Karpas-422 (cell line): ENCODE data around the gene BRSK1. TPM values are rescaled to one million over a fixed set of nuclear protein-coding genes. Genes with fewer than 3 reads are reported as not detected.

Experiments used
- DNase-seq: peaks from one replicate; pipeline ENCODE4 v3.0.0-alpha.2; 2015
- H2AFZ ChIP-seq: fragments of 200-600 bp; sonication (generic); 2 replicates; pipeline ENCODE4 v1.6.1; 2014; ENCODE audit warnings: antibody characterized with exemption, low read length, mixed read lengths
- H3K27ac ChIP-seq: fragments of 200-600 bp; sonication (generic); 2 replicates; pipeline ENCODE4 v1.5.1; 2014; ENCODE audit warnings: mild to moderate bottlenecking, low read length, moderate library complexity
- H3K27me3 ChIP-seq: fragments of 200-600 bp; sonication (generic); 2 replicates; pipeline ENCODE4 v1.6.1; 2014; ENCODE audit warnings: low read length, mixed read lengths
- H3K36me3 ChIP-seq: fragments of 200-600 bp; sonication (generic); 2 replicates; pipeline ENCODE4 v1.6.1; 2014; ENCODE audit warnings: low read length, mixed read lengths; ENCODE audit not compliant: insufficient read depth
- H3K4me1 ChIP-seq: fragments of 200-600 bp; sonication (generic); 2 replicates; pipeline ENCODE4 v1.6.1; 2014; ENCODE audit warnings: mild to moderate bottlenecking, low read length, mixed read lengths
- H3K4me2 ChIP-seq: fragments of 200-600 bp; sonication (generic); 2 replicates; pipeline ENCODE4 v1.6.1; 2014; ENCODE audit warnings: low read length, low read depth, mild to moderate bottlenecking; ENCODE audit not compliant: poor library complexity, severe bottlenecking
- H3K4me3 ChIP-seq: fragments of 200-600 bp; sonication (generic); 2 replicates; pipeline ENCODE4 v1.5.1; 2014; ENCODE audit warnings: mild to moderate bottlenecking, antibody characterized with exemption, low read length, mixed read lengths
- H3K79me2 ChIP-seq: fragments of 200-600 bp; sonication (generic); 2 replicates; pipeline ENCODE4 v1.6.1; 2014; ENCODE audit warnings: mild to moderate bottlenecking, low read length, mixed read lengths
- H3K9ac ChIP-seq: fragments of 200-600 bp; sonication (generic); 2 replicates; pipeline ENCODE4 v1.6.0; 2014; ENCODE audit warnings: low read length
- H3K9me2 ChIP-seq: fragments of 200-600 bp; sonication (generic), shearing (Covaris generic); replicated peaks from 2 replicates; pipeline ENCODE4 v1.6.0; 2014; ENCODE audit warnings: mild to moderate bottlenecking, low read length, moderate library complexity; ENCODE audit not compliant: insufficient read depth
- H3K9me3 ChIP-seq: fragments of 300-700, 200-600 bp; sonication (generic); 2 replicates; pipeline ENCODE4 v1.6.1; 2014; ENCODE audit warnings: low read length, mixed read lengths
- H4K20me1 ChIP-seq: fragments of 200-600 bp; sonication (generic); 2 replicates; pipeline ENCODE4 v1.6.1; 2014; ENCODE audit warnings: mild to moderate bottlenecking, antibody characterized with exemption, low read length, low read depth; ENCODE audit not compliant: insufficient read depth
- small RNA-seq: library from RNA; depleted of rRNA; stranded (forward); fragments of <200 nt; gene quantifications from one replicate; pipeline ENCODE3, GENCODE V24; 2014
- total RNA-seq: library from RNA; depleted of rRNA; stranded (reverse); fragments of >200 nt; shearing (Covaris generic); gene quantifications from 2 replicates; pipeline ENCODE4 v1.2.3, GENCODE V29; 2014; ENCODE audit warnings: low replicate concordance; rRNA removed

Gene BRSK1
- total RNA-seq, 1 experiment from 2014 or later = 15.5 TPM

- Histone ChIP-seq H3K4me1 (no peaks in the 10 kb centered on the region), H3K27ac (no peak overlapping the region), H3K9me2 (no peaks in the 10 kb centered on the region), H3K27me3 (no peaks in the 10 kb centered on the region), H3K36me3 (no peaks in the 10 kb centered on the region), H3K9ac (no peak overlapping the region), H3K4me2 (no peak overlapping the region), H4K20me1 (no peaks in the 10 kb centered on the region), H2AFZ (no peak overlapping the region), H3K9me3 (no peaks in the 10 kb centered on the region), H3K4me3 (no peak overlapping the region), H3K79me2 (no peaks in the 10 kb centered on the region)
- no peak for DNase-seq
Measured at GRCh38 chr19:55358493-55358892, 74.7 kb downstream of the BRSK1 start.

GRCh38 chr19:55358943-55359908, 75.4 kb downstream of the BRSK1 start:
- H3K9me2 ChIP-seq = no peaks in the 10 kb centered on the region
- H3K4me1 ChIP-seq = no peaks in the 10 kb centered on the region
- H3K27me3 ChIP-seq = no peaks in the 10 kb centered on the region
- no peak overlapping the region for H3K27ac ChIP-seq
- H4K20me1 ChIP-seq = no peaks in the 10 kb centered on the region
- DNase-seq = no peak
- no peak overlapping the region for H2AFZ ChIP-seq
- H3K4me3 ChIP-seq = no peak overlapping the region
- H3K79me2 ChIP-seq = no peaks in the 10 kb centered on the region
- H3K9me3 ChIP-seq = no peaks in the 10 kb centered on the region
- no peak overlapping the region for H3K4me2 ChIP-seq
- H3K9ac ChIP-seq = no peak overlapping the region
- H3K36me3 ChIP-seq = no peaks in the 10 kb centered on the region

DNA sequence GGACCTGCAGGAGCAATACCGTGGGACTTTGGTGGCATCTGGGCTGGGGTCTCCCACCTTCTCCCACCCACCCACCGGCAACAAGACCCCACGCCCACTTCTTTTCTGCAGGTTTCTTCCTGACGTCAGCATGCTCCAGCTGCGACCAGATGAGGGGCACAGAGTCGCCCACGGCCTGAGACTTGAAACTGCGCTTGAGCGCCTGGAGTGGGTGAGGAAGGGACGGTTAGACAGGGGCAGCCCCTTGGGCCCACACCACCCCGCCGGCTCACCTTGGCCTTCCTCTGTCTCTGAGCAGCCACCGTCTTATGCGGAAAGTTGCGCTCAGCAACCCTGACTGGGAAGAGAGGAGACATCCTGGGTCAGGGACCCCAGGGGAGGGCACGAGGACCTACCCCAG, 77.1 kb downstream of the BRSK1 start:
- Histone ChIP-seq H3K4me3 (no peak overlapping the region), H3K9me3 (no peaks in the 10 kb centered on the region), H3K4me1 (no peaks in the 10 kb centered on the region), H3K36me3 (no peaks in the 10 kb centered on the region), H2AFZ (no peak overlapping the region), H3K27ac (no peak overlapping the region), H3K79me2 (no peaks in the 10 kb centered on the region), H3K9me2 (no peaks in the 10 kb centered on the region), H3K4me2 (no peak overlapping the region), H3K27me3 (no peaks in the 10 kb centered on the region), H3K9ac (no peak overlapping the region), H4K20me1 (no peaks in the 10 kb centered on the region)
- no peak for DNase-seq

Small RNAs within 50 kb of the gene (small RNA-seq; reads per million reads assigned to genes)
- gene MIR6802 = 0.12 reads per million
- gene MIR6803 = not detected

Other genes with a start within 250 kb of the BRSK1 start
- gene GP6, start 245.7 kb upstream of the BRSK1 start, total RNA-seq = 0.26 TPM in 1 of 2 replicates, not detected in the other
- 16.4 and 23.8 TPM in 2 replicates for gene RDH13, start 220.8 kb upstream of the BRSK1 start, total RNA-seq
- not detected in 2 replicates for gene EPS8L1, start 208.1 kb upstream of the BRSK1 start, total RNA-seq
- gene PPP1R12C, start 166.4 kb upstream of the BRSK1 start, total RNA-seq = 81.8 and 267 TPM in 2 replicates
- 10.4 and 39.0 TPM in 2 replicates for gene TNNT1, start 134.8 kb upstream of the BRSK1 start, total RNA-seq
- 0.93 and 1.2 TPM in 2 replicates for gene TNNI3, start 126.3 kb upstream of the BRSK1 start, total RNA-seq
- 2.5 and 4.2 TPM in 2 replicates for gene DNAAF3, start 117.4 kb upstream of the BRSK1 start, total RNA-seq
- gene SYT5, start 103.7 kb upstream of the BRSK1 start, total RNA-seq = not detected in 2 replicates
- 1.4 TPM in 1 of 2 replicates, not detected in the other for gene PTPRH, start 74.5 kb upstream of the BRSK1 start, total RNA-seq
- 7.8 and 9.5 TPM in 2 replicates for gene TMEM86B, start 55.2 kb upstream of the BRSK1 start, total RNA-seq
- 134 and 231 TPM in 2 replicates for gene PPP6R1, start 25.0 kb upstream of the BRSK1 start, total RNA-seq
- gene HSPBP1, start 3.9 kb upstream of the BRSK1 start, total RNA-seq = 35.0 and 62.5 TPM in 2 replicates
- 0.61 TPM in 1 of 2 replicates, not detected in the other for gene TMEM150B, start 41.3 kb downstream of the BRSK1 start, total RNA-seq
- gene KMT5C, start 55.9 kb downstream of the BRSK1 start, total RNA-seq = 10.3 and 46.1 TPM in 2 replicates
- not detected in 2 replicates for gene COX6B2, start 70.7 kb downstream of the BRSK1 start, total RNA-seq
- gene GARIN5B, start 79.3 kb downstream of the BRSK1 start, total RNA-seq = not detected in 2 replicates
- gene IL11, start 86.5 kb downstream of the BRSK1 start, total RNA-seq = 0.40 and 0.41 TPM in 2 replicates
- not detected in 2 replicates for gene TMEM190, start 92.8 kb downstream of the BRSK1 start, total RNA-seq
- gene TMEM238, start 100.3 kb downstream of the BRSK1 start, total RNA-seq = 0.89 and 8.0 TPM in 2 replicates
- gene RPL28, start 101.9 kb downstream of the BRSK1 start, total RNA-seq = 959 and 1,311 TPM in 2 replicates
- 291 and 1,094 TPM in 2 replicates for gene UBE2S, start 123.8 kb downstream of the BRSK1 start, total RNA-seq
- gene SHISA7, start 159.3 kb downstream of the BRSK1 start, total RNA-seq = not detected in 2 replicates
- gene ISOC2, start 177.6 kb downstream of the BRSK1 start, total RNA-seq = 102 and 151 TPM in 2 replicates
- not detected in 2 replicates for gene C19orf85, start 180.8 kb downstream of the BRSK1 start, total RNA-seq
- 1.1 and 6.2 TPM in 2 replicates for gene ZNF628, start 192.6 kb downstream of the BRSK1 start, total RNA-seq
- 29.7 and 57.2 TPM in 2 replicates for gene NAT14, start 201.2 kb downstream of the BRSK1 start, total RNA-seq
- gene SSC5D, start 204.4 kb downstream of the BRSK1 start, total RNA-seq = 1.0 TPM in 1 of 2 replicates, not detected in the other